ENCODE data around the gene DEGS1. TPM values are rescaled to one million over a fixed set of nuclear protein-coding genes. Genes with fewer than 3 reads are reported as not detected.
A peak's percentile ranks its signal among the peaks of the same experiment; 100 is the strongest.

The DEGS1 gene
- total RNA-seq, 1 experiment from 2014 or later = 59.8 TPM

GRCh38 chr1:224170748-224171478 is 12.1 kb upstream of the DEGS1 start:
- Mint-ChIP-seq H3K27ac (peak overlapping the region in 2 of 3 experiments; percentile 29 to 44; a peak in 3 of 7 replicates), H3K9me3 (peaks cover 6 to 9% of the 10 kb centered on the region in 2 experiments), H3K4me1 (peaks cover 23 to 28% of the 10 kb centered on the region in 2 experiments), H3K4me3 (no peak overlapping the region), H3K36me3 (ENCODE audit: insufficient read depth in 1 of 3, low read depth in 3 of 3) (peaks cover 3 to 14% (median 4%) of the 10 kb centered on the region in 3 experiments; a peak in 5 of 7 replicates), H3K27me3 (ENCODE audit: low read depth) (peaks cover 2% of the 10 kb centered on the region)
- Histone ChIP-seq H2AK5ac (ENCODE audit: insufficient read length, low read length) (no peak overlapping the region), H3K23ac (ENCODE audit: insufficient read length, low read depth, low read length) (no peak overlapping the region), H4K8ac (replicated peaks; ENCODE audit: insufficient read length, low read depth, low read length) (no peak overlapping the region), H3K14ac (ENCODE audit: insufficient read depth, low read length) (no peak overlapping the region), H3K79me1 (ENCODE audit: insufficient read depth, low read depth, low read length, poor library complexity, severe bottlenecking) (no peaks in the 10 kb centered on the region), H2BK15ac (ENCODE audit: low read depth, low read length) (no peak overlapping the region), H2BK12ac (ENCODE audit: insufficient read length, low read depth, low read length) (no peak overlapping the region), H2BK120ac (ENCODE audit: low read depth, low read length, poor library complexity, severe bottlenecking) (no peak overlapping the region), H3K23me2 (ENCODE audit: insufficient read length, low read depth, low read length, poor library complexity, severe bottlenecking) (no peaks in the 10 kb centered on the region), H3K9me3 (ENCODE audit: control insufficient read depth, low read depth, low read length) (no peaks in the 10 kb centered on the region), H2BK5ac (ENCODE audit: insufficient read length, low read length) (no peak overlapping the region), H3K4me1 (ENCODE audit: insufficient read depth, low read length) (peaks cover 6% of the 10 kb centered on the region), H2AFZ (ENCODE audit: low read length) (no peak overlapping the region), H3K27ac (ENCODE audit: insufficient read length, low read depth, low read length) (no peak overlapping the region), H3K18ac (ENCODE audit: insufficient read length, low read depth, low read length) (no peak overlapping the region), H4K5ac (ENCODE audit: insufficient read length, low read depth, low read length) (no peak overlapping the region), H4K91ac (ENCODE audit: insufficient read length, low read depth, low read length) (no peak overlapping the region), H2BK20ac (ENCODE audit: low read depth, low read length, poor library complexity, severe bottlenecking) (no peak overlapping the region), H3K9ac (ENCODE audit: extremely low read depth, insufficient read length, low read length) (no peak overlapping the region), H3K56ac (ENCODE audit: insufficient read length, low read depth, low read length) (no peak overlapping the region), H3K79me2 (ENCODE audit: insufficient read depth, low read length) (no peaks in the 10 kb centered on the region), H3T11ph (ENCODE audit: low read length) (no peak overlapping the region), H4K20me1 (ENCODE audit: control insufficient read depth, insufficient read depth, insufficient read length) (no peaks in the 10 kb centered on the region), H3K4ac (ENCODE audit: low read depth, low read length) (no peak overlapping the region), H3K4me2 (ENCODE audit: insufficient read depth, insufficient read length, low read length) (no peak overlapping the region), H3K27me3 (ENCODE audit: insufficient read depth, low read length) (no peaks in the 10 kb centered on the region)
- WGBS (ENCODE audit: extremely low coverage, insufficient read length, low lambda C conversion rate) = no CpG with 5 or more reads among the region's 9 CpGs
- peak; percentile 60 for TF ChIP-seq CTCF (conservative IDR thresholded peaks at IDR 0.05)
- peak; percentile 53 for DNase-seq
